Breast epithelium (tissue), 4 donors: ENCODE results near the gene GRAMD2A. TPM values are rescaled to one million over a fixed set of nuclear protein-coding genes. Genes with fewer than 3 reads are reported as not detected.

Source experiments
- DNase-seq, 2 donors: peaks; one replicate each; pipeline ENCODE4 v3.0.0-alpha.2; 2019; ENCODE audit warnings: low spot score in 2 of 2
- H3K27ac ChIP-seq, 2 donors: fragments of 200-600 bp; sonication (generic) in 1 of 2; one replicate each; pipeline ENCODE4 v1.5.1; 2016 to 2019; ENCODE audit warnings: mild to moderate bottlenecking in 1 of 2
- H3K27me3 ChIP-seq, 2 donors: fragments of 200-600 bp; sonication (generic) in 1 of 2; one replicate each; pipeline versions ENCODE4 v1.5.1 to v1.6.0; 2017 to 2019; ENCODE audit warnings: control low read depth in 1 of 2, mild to moderate bottlenecking in 1 of 2
- H3K36me3 ChIP-seq: fragments of 200-600 bp; one replicate; pipeline ENCODE4 v1.5.1; 2019
- H3K4me1 ChIP-seq, 2 donors: fragments of 200-600 bp; sonication (generic); one replicate each; pipeline ENCODE4 v1.5.1; 2016 to 2019; ENCODE audit warnings: control low read depth in 1 of 2
- H3K4me3 ChIP-seq, 3 donors: fragments of 200-600 bp; sonication (generic); 1 replicate in 2 of 3; 2 replicates in 1 of 3; pipeline ENCODE4 v1.5.1; 2016 to 2019; ENCODE audit warnings: mild to moderate bottlenecking in 3 of 3, moderate library complexity in 2 of 3
- H3K9me3 ChIP-seq, 2 donors: fragments of 200-600 bp; sonication (generic) in 1 of 2; one replicate each; pipeline ENCODE4 v1.5.1; 2016 to 2019; ENCODE audit warnings: control low read depth in 1 of 2
- CTCF ChIP-seq, 3 donors: fragments of 450-650 bp; IDR thresholded peaks; one replicate each; pipeline ENCODE4 v1.5.1; 2016 to 2017; ENCODE audit warnings: antibody characterized with exemption in 3 of 3, mild to moderate bottlenecking in 3 of 3, moderate library complexity in 3 of 3
- POLR2A ChIP-seq: fragments of 450-650 bp; IDR thresholded peaks from one replicate; pipeline ENCODE4 v1.6.1; 2016; ENCODE audit warnings: antibody characterized with exemption, mild to moderate bottlenecking, moderate library complexity
- POLR2AphosphoS5 ChIP-seq, 3 donors: sonication (generic); formaldehyde crosslinking; IDR thresholded peaks; one replicate each; pipeline ENCODE4 v1.6.1; 2017; ENCODE audit warnings: antibody characterized with exemption in 3 of 3
- intact Hi-C: fragments of 100-400 bp; cut with DNase I; formaldehyde crosslinking; loops from one replicate; pipeline ENCODE4 v1.15.1; 2023; ENCODE audit warnings: low total_unique reads
- total RNA-seq, 3 donors: library from RNA; depleted of rRNA; stranded (reverse); fragments of >200 nt; gene quantifications; one replicate each; pipeline ENCODE4 v1.1.0, GENCODE V29; 2016

GRAMD2A gene
- total RNA-seq, 3 donors from 2014 or later = 0.16 to 52.5 (median 18.7) TPM

GRCh38 chr15:72227192-72227586, 29.6 kb upstream of the GRAMD2A start:
- DNase-seq = no peak
- Histone ChIP-seq H3K36me3 (no peaks in the 10 kb centered on the region), H3K27me3 (no peaks in the 10 kb centered on the region), H3K4me1 (peaks cover 0 to 27% of the 10 kb centered on the region in 2 donors), H3K4me3 (peak overlapping the region in 1 of 3 donors; percentile 35), H3K27ac (peak overlapping the region; percentile 79 to 83), H3K9me3 (no peaks in the 10 kb centered on the region)
- intact Hi-C loops = no loop called here
- TF ChIP-seq CTCF (IDR thresholded peaks at IDR 0.05) (no peak), POLR2AphosphoS5 (IDR thresholded peaks at IDR 0.05) (no peak), POLR2A (no peak)

- Histone ChIP-seq H3K27ac (peak overlapping the region; percentile 46 to 55), H3K4me3 (no peak overlapping the region), H3K9me3 (no peaks in the 10 kb centered on the region), H3K36me3 (no peaks in the 10 kb centered on the region), H3K27me3 (no peaks in the 10 kb centered on the region), H3K4me1 (peaks cover 0 to 24% of the 10 kb centered on the region in 2 donors)
- TF ChIP-seq POLR2A (no peak), CTCF (IDR thresholded peaks at IDR 0.05) (no peak), POLR2AphosphoS5 (IDR thresholded peaks at IDR 0.05) (no peak)
- DNase-seq = no peak
- intact Hi-C loops = no loop called here
These were observed 25.7 kb upstream of the GRAMD2A start for GRCh38 chr15:72223278-72223677.

- H3K9me3 ChIP-seq = no peaks in the 10 kb centered on the region
- no peaks in the 10 kb centered on the region for H3K27me3 ChIP-seq
- no peak overlapping the region for H3K4me3 ChIP-seq
- peak; percentile 74 to 76 for DNase-seq
- H3K4me1 ChIP-seq = peaks cover 0 to 24% of the 10 kb centered on the region in 2 donors
- intact Hi-C loops = no loop called here
- peak overlapping the region; percentile 55 to 76 for H3K27ac ChIP-seq
- H3K36me3 ChIP-seq = no peaks in the 10 kb centered on the region
- no peak for TF ChIP-seq POLR2AphosphoS5 (IDR thresholded peaks at IDR 0.05)
- TF ChIP-seq CTCF (IDR thresholded peaks at IDR 0.05) = peak in 1 of 3 donors; percentile 11
These were observed 24.8 kb upstream of the GRAMD2A start for GRCh38 chr15:72222393-72222792.

GRCh38 chr15:72220687-72221086, 23.1 kb upstream of the GRAMD2A start:
- Histone ChIP-seq H3K36me3 (no peaks in the 10 kb centered on the region), H3K4me3 (no peak overlapping the region), H3K9me3 (no peaks in the 10 kb centered on the region), H3K27ac (peak overlapping the region in 1 of 2 donors; percentile 35), H3K4me1 (peaks cover 0 to 7% of the 10 kb centered on the region in 2 donors), H3K27me3 (no peaks in the 10 kb centered on the region)
- TF ChIP-seq POLR2A (no peak), POLR2AphosphoS5 (IDR thresholded peaks at IDR 0.05) (no peak), CTCF (IDR thresholded peaks at IDR 0.05) (no peak)
- no peak for DNase-seq
- intact Hi-C loops = no loop called here

- intact Hi-C loops = no loop called here
- no peak overlapping the region for H3K27ac ChIP-seq
- DNase-seq = no peak
- peaks cover 0 to 2% of the 10 kb centered on the region in 2 donors for H3K4me1 ChIP-seq
- no peaks in the 10 kb centered on the region for H3K36me3 ChIP-seq
- no peak overlapping the region for H3K4me3 ChIP-seq
- H3K9me3 ChIP-seq = no peaks in the 10 kb centered on the region
- H3K27me3 ChIP-seq = no peaks in the 10 kb centered on the region
- TF ChIP-seq CTCF (IDR thresholded peaks at IDR 0.05) (no peak), POLR2AphosphoS5 (IDR thresholded peaks at IDR 0.05) (no peak), POLR2A (no peak)
These were observed 19.6 kb upstream of the GRAMD2A start for GRCh38 chr15:72217216-72217615.
